SK-N-SH (cell line): ENCODE results near the gene CIT. TPM values are rescaled to one million over a fixed set of nuclear protein-coding genes. Genes with fewer than 3 reads are reported as not detected.

Experiments
- CTCF ChIA-PET: fragments of 300-600, 350-600 bp; formaldehyde crosslinking; extraction: SDS; loops from one replicate; lab custom pipeline; 2021; lab: Yijun Ruan, JAX
- POLR2A ChIA-PET: fragments of 350-600 bp; sonication (Branson Sonifier 250); formaldehyde crosslinking; extraction: SDS; loops from one replicate; lab custom pipeline; 2020; ENCODE audit warnings: antibody characterized with exemption, inconsistent platforms; lab: Yijun Ruan, JAX
- DNase-seq: peaks from one replicate; pipeline ENCODE4 v3.0.0; 2012
- H2AFZ ChIP-seq: fragments of 200-600 bp; sonication (generic); 2 replicates; pipeline ENCODE4 v1.8.1; 2016; ENCODE audit warnings: antibody characterized with exemption, mild to moderate bottlenecking, low read depth
- H3F3A ChIP-seq: fragments of 200-600 bp; sonication (generic); replicated peaks from 2 replicates; pipeline ENCODE3; 2016; ENCODE audit warnings: antibody characterized with exemption, mild to moderate bottlenecking; ENCODE audit not compliant: insufficient read depth
- H3K27ac ChIP-seq, 2 experiments: fragments of 200-500 bp in 1 of 2; fragments of 200-600 bp in 1 of 2; sonication (Bioruptor generic) in 1 of 2; sonication (generic), shearing (Covaris generic) in 1 of 2; 2 replicates each; pipeline versions ENCODE4 v1.5.1 to v1.6.1; 2014 to 2016; ENCODE audit warnings: low read depth in 2 of 2, inconsistent platforms in 1 of 2, low read length in 1 of 2, mild to moderate bottlenecking in 1 of 2, mixed read lengths in 1 of 2
- H3K27me3 ChIP-seq: fragments of 200-600 bp; sonication (generic), shearing (Covaris generic); 2 replicates; pipeline ENCODE4 v1.6.1; 2016; ENCODE audit warnings: mixed run types; ENCODE audit not compliant: insufficient read depth
- H3K36me3 ChIP-seq, 2 experiments: fragments of 200-500 bp in 1 of 2; fragments of 200-600 bp in 1 of 2; sonication (Bioruptor generic) in 1 of 2; sonication (generic) in 1 of 2; replicated peaks in 1 of 2; 2 replicates each; pipeline versions ENCODE3 to v1.5.1; 2014 to 2016; ENCODE audit warnings: low read length in 1 of 2, mild to moderate bottlenecking in 1 of 2; ENCODE audit not compliant: insufficient read depth in 2 of 2, control insufficient read depth in 1 of 2
- H3K4me1 ChIP-seq, 2 experiments: fragments of 200-500 bp in 1 of 2; fragments of 200-600 bp in 1 of 2; sonication (Bioruptor generic) in 1 of 2; sonication (generic), shearing (Covaris generic) in 1 of 2; 2 replicates each; pipeline versions ENCODE4 v1.5.1 to v1.6.1; 2014 to 2016; ENCODE audit warnings: low read depth in 1 of 2, low read length in 1 of 2, mixed run types in 1 of 2; ENCODE audit not compliant: insufficient read depth in 2 of 2, control insufficient read depth in 1 of 2
- H3K4me2 ChIP-seq: fragments of 200-600 bp; sonication (generic), shearing (Covaris generic); 2 replicates; pipeline ENCODE4 v1.6.1; 2017; ENCODE audit warnings: mixed run types
- H3K4me3 ChIP-seq, 2 experiments: fragments of 200-500 bp in 1 of 2; fragments of 200-600 bp in 1 of 2; sonication (Bioruptor generic) in 1 of 2; sonication (generic), shearing (Covaris generic) in 1 of 2; 2 replicates each; pipeline versions ENCODE4 v1.5.1 to v1.8.1; 2014 to 2016; ENCODE audit warnings: low read depth in 2 of 2, inconsistent platforms in 1 of 2, low read length in 1 of 2, mild to moderate bottlenecking in 1 of 2, mixed read lengths in 1 of 2, moderate library complexity in 1 of 2
- H3K79me2 ChIP-seq: fragments of 200-600 bp; sonication (generic); 2 replicates; pipeline ENCODE4 v1.8.1; 2017; ENCODE audit warnings: mild to moderate bottlenecking; ENCODE audit not compliant: insufficient read depth
- H3K9ac ChIP-seq: fragments of 200-600 bp; sonication (generic); 2 replicates; pipeline ENCODE4 v1.6.1; 2017; ENCODE audit warnings: mixed run types
- H3K9me2 ChIP-seq: fragments of 200-600 bp; sonication (generic); 2 replicates; pipeline ENCODE4 v1.6.1; 2017; ENCODE audit warnings: mixed run types
- H3K9me3 ChIP-seq: fragments of 200-600 bp; sonication (generic); 2 replicates; pipeline ENCODE4 v1.6.1; 2017; ENCODE audit warnings: mixed run types, mild to moderate bottlenecking, moderate library complexity
- H4K20me1 ChIP-seq: fragments of 200-600 bp; sonication (generic); 2 replicates; pipeline ENCODE4 v1.6.1; 2017; ENCODE audit warnings: mild to moderate bottlenecking, mixed run types; ENCODE audit not compliant: insufficient read depth
- CTCF ChIP-seq: fragments of 200-600 bp; sonication (generic); IDR thresholded peaks from 2 replicates; pipeline ENCODE4 v1.6.1; 2017; ENCODE audit warnings: antibody characterized with exemption, mild to moderate bottlenecking, moderate library complexity
- ELF1 ChIP-seq: IDR thresholded peaks from 2 replicates; pipeline ENCODE4 v1.4.0; 2012
- EP300 ChIP-seq, 2 experiments: IDR thresholded peaks; 2 replicates each; pipeline versions ENCODE4 v1.4.0 to v1.6.1; 2012; ENCODE audit warnings: borderline replicate concordance in 1 of 2, low read depth in 1 of 2, low read length in 1 of 2
- EZH2phosphoT487 ChIP-seq: fragments of 200-600 bp; sonication (generic); IDR thresholded peaks from 2 replicates; pipeline ENCODE4 v1.6.1; 2017; ENCODE audit warnings: low read depth, mixed run types, mild to moderate bottlenecking, antibody characterized with exemption, moderate library complexity, borderline replicate concordance
- GABPA ChIP-seq: IDR thresholded peaks from 2 replicates; pipeline ENCODE4 v1.4.0; 2012; ENCODE audit warnings: low read depth, mild to moderate bottlenecking
- GATA2 ChIP-seq: sonication (generic); formaldehyde crosslinking; IDR thresholded peaks from 2 replicates; pipeline ENCODE4 v1.5.0; 2020; ENCODE audit warnings: mild to moderate bottlenecking, missing genetic modification reagents
- JUND ChIP-seq: IDR thresholded peaks from 2 replicates; pipeline ENCODE4 v1.4.0; 2012
- MAX ChIP-seq: IDR thresholded peaks from 2 replicates; pipeline ENCODE4 v1.4.0; 2012; ENCODE audit warnings: low read depth
- MEF2A ChIP-seq: IDR thresholded peaks from 2 replicates; pipeline ENCODE4 v1.4.0; 2012; ENCODE audit warnings: low read depth, borderline replicate concordance
- MXI1 ChIP-seq: IDR thresholded peaks from 2 replicates; pipeline ENCODE4 v1.6.1; 2012; ENCODE audit warnings: mild to moderate bottlenecking, low read depth, low read length, improper control_type of control experiment
- NRF1 ChIP-seq: IDR thresholded peaks from 2 replicates; pipeline ENCODE4 v1.6.1; 2012; ENCODE audit warnings: low read depth, mild to moderate bottlenecking, low read length
- POLR2AphosphoS5 ChIP-seq: IDR thresholded peaks from 2 replicates; pipeline ENCODE4 v1.6.1; 2012; ENCODE audit warnings: low read depth, low read length
- RAD21 ChIP-seq: IDR thresholded peaks from 2 replicates; pipeline ENCODE4 v1.6.1; 2012; ENCODE audit warnings: mild to moderate bottlenecking, low read length
- RCOR1 ChIP-seq: fragments of 150-350 bp; IDR thresholded peaks from 2 replicates; pipeline ENCODE4 v1.6.1; 2017; ENCODE audit warnings: antibody characterized with exemption, low read length
- REST ChIP-seq: IDR thresholded peaks from 2 replicates; pipeline ENCODE4 v1.6.1; 2012; ENCODE audit warnings: mild to moderate bottlenecking, low read depth, low read length, moderate library complexity
- RXRA ChIP-seq: IDR thresholded peaks from 2 replicates; pipeline ENCODE4 v1.4.0; 2012; ENCODE audit warnings: low read depth, mild to moderate bottlenecking, borderline replicate concordance
- SIN3A ChIP-seq: IDR thresholded peaks from 2 replicates; pipeline ENCODE4 v1.6.1; 2012; ENCODE audit warnings: low read depth, mild to moderate bottlenecking, low read length, moderate library complexity, borderline replicate concordance
- SMC3 ChIP-seq: IDR thresholded peaks from 2 replicates; pipeline ENCODE4 v1.6.1; 2012; ENCODE audit warnings: low read depth, low read length, improper control_type of control experiment
- TAF1 ChIP-seq: IDR thresholded peaks from 2 replicates; pipeline ENCODE4 v1.6.1; 2012; ENCODE audit warnings: low read depth, mild to moderate bottlenecking, low read length, moderate library complexity, borderline replicate concordance
- YY1 ChIP-seq: IDR thresholded peaks from 2 replicates; pipeline ENCODE4 v1.4.0; 2012; ENCODE audit warnings: low read depth, mild to moderate bottlenecking
- ZBTB33 ChIP-seq: IDR thresholded peaks from 2 replicates; pipeline ENCODE4 v1.4.0; 2012; ENCODE audit warnings: low read depth, borderline replicate concordance
- WGBS: methylation state at CpG from one replicate; pipeline ENCODE4 v1.1.6; 2017; ENCODE audit warnings: low lambda C conversion rate; 5-methylcytosine and 5-hydroxymethylcytosine counted together
- polyA plus RNA-seq, 3 experiments: library from polyadenylated mRNA; depleted of rRNA; stranded (reverse); fragments of >200 nt; gene quantifications; 2 replicates each; pipeline ENCODE4 v1.2.3, GENCODE V29; 2012
- TF ChIP-seq, protein P1 (sequence below): fragments of 150-350 bp; IDR thresholded peaks from 2 replicates; pipeline ENCODE4 v1.6.1; 2017; ENCODE audit warnings: antibody characterized with exemption, low read length, low read depth, borderline replicate concordance
- TF ChIP-seq, protein P2 (sequence below): IDR thresholded peaks from 2 replicates; pipeline ENCODE4 v1.4.0; 2012; ENCODE audit warnings: low read depth, borderline replicate concordance
- TF ChIP-seq, protein P3 (sequence below): fragments of 150-350 bp; IDR thresholded peaks from 2 replicates; pipeline ENCODE4 v1.6.1; 2016; ENCODE audit warnings: mild to moderate bottlenecking, low read depth, low read length

The CIT gene
- polyA plus RNA-seq, 1 of the 3 experiments (the other 2 are of a cell fraction) = 7.7 TPM

- H2AFZ ChIP-seq = no peak overlapping the region
- TF ChIP-seq YY1 (no peak), TAF1 (no peak), EZH2phosphoT487 (no peak), CTCF (no peak), MXI1 (no peak), JUND (no peak), SMC3 (no peak), ELF1 (no peak), SIN3A (no peak), EP300 (IDR thresholded peaks at IDR 0.05; ENCODE audit: borderline replicate concordance in 1 of 2, low read depth in 1 of 2, low read length in 1 of 2) (peak in 1 of 2 experiments; percentile 28; a peak in 1 of 4 replicates), GABPA (no peak), RAD21 (0 out of 2 replicates have a peak, but pooled peaks have one; percentile 7), REST (no peak), GATA2 (CRISPR knock-in tag) (peak; percentile 65), MAX (no peak), POLR2AphosphoS5 (no peak), RCOR1 (peak; percentile 71; the same call in 1 of the 2 replicates), NRF1 (no peak), RXRA (no peak), ZBTB33 (no peak), MEF2A (no peak)
- TF ChIP-seq, protein P1, sequence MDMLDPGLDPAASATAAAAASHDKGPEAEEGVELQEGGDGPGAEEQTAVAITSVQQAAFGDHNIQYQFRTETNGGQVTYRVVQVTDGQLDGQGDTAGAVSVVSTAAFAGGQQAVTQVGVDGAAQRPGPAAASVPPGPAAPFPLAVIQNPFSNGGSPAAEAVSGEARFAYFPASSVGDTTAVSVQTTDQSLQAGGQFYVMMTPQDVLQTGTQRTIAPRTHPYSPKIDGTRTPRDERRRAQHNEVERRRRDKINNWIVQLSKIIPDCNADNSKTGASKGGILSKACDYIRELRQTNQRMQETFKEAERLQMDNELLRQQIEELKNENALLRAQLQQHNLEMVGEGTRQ = no peak
- TF ChIP-seq, protein P2, sequence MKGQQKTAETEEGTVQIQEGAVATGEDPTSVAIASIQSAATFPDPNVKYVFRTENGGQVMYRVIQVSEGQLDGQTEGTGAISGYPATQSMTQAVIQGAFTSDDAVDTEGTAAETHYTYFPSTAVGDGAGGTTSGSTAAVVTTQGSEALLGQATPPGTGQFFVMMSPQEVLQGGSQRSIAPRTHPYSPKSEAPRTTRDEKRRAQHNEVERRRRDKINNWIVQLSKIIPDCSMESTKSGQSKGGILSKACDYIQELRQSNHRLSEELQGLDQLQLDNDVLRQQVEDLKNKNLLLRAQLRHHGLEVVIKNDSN = no peak
- TF ChIP-seq, protein P3, sequence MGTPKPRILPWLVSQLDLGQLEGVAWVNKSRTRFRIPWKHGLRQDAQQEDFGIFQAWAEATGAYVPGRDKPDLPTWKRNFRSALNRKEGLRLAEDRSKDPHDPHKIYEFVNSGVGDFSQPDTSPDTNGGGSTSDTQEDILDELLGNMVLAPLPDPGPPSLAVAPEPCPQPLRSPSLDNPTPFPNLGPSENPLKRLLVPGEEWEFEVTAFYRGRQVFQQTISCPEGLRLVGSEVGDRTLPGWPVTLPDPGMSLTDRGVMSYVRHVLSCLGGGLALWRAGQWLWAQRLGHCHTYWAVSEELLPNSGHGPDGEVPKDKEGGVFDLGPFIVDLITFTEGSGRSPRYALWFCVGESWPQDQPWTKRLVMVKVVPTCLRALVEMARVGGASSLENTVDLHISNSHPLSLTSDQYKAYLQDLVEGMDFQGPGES = no peak
Measured at GRCh38 chr12:119705182-119705581, 171.9 kb downstream of the CIT start.

More at GRCh38 chr12:119705182-119705581, 171.9 kb downstream of the CIT start:
- no peaks in the 10 kb centered on the region for H3K9me3 ChIP-seq
- H3K9me2 ChIP-seq = no peaks in the 10 kb centered on the region
- no peaks in the 10 kb centered on the region for H3K27me3 ChIP-seq
- DNase-seq = peak; percentile 54
- no peaks in the 10 kb centered on the region for H3K4me1 ChIP-seq
- H3K36me3 ChIP-seq = peaks cover 9 to 12% of the 10 kb centered on the region in 2 experiments
- no peak overlapping the region for H3K4me3 ChIP-seq
- no peak overlapping the region for H3K9ac ChIP-seq
- 85% methylated on average over 7 of the region's 7 CpGs for WGBS
- peaks cover 3% of the 10 kb centered on the region for H3F3A ChIP-seq
- ChIA-PET POLR2A (no interaction called here), CTCF (interaction anchor here (0.8 to 1.7 kb wide), 4 partner anchors 9 to 76 kb away, joined by 3 to 4 read pairs (median 3); no protein-coding TSS in a partner anchor)
- no peak overlapping the region for H3K4me2 ChIP-seq
- no peaks in the 10 kb centered on the region for H4K20me1 ChIP-seq
- no peaks in the 10 kb centered on the region for H3K79me2 ChIP-seq
- no peak overlapping the region for H3K27ac ChIP-seq
